HEK293T (cell line): Measurements from ENCODE around the gene TAS1R1.

ENCODE experiments used
- CTCF ChIA-PET: fragments of 350-600 bp; formaldehyde crosslinking; extraction: SDS; loops from one replicate; lab custom pipeline; 2021; ENCODE audit warnings: antibody characterized with exemption, inconsistent platforms; lab: Yijun Ruan, JAX
- POLR2A ChIA-PET: fragments of 350-600 bp; formaldehyde crosslinking; extraction: SDS; loops from one replicate; lab custom pipeline; 2020; ENCODE audit warnings: antibody characterized with exemption, inconsistent platforms; lab: Yijun Ruan, JAX
- DNase-seq: peaks from one replicate; pipeline ENCODE4 v3.0.0; 2012; ENCODE audit warnings: mixed read lengths; ENCODE audit errors: extremely low spot score
- ARNT ChIP-seq: fragments of 450-650 bp; IDR thresholded peaks from 2 replicates; pipeline ENCODE4 v1.6.1; 2017; ENCODE audit warnings: mild to moderate bottlenecking
- BHLHE40 ChIP-seq: fragments of 450-650 bp; IDR thresholded peaks from 2 replicates; pipeline ENCODE4 v1.6.1; 2016; ENCODE audit warnings: mild to moderate bottlenecking, moderate library complexity, borderline replicate concordance
- CTBP1 ChIP-seq: fragments of 450-650 bp; IDR thresholded peaks from 2 replicates; pipeline ENCODE4 v1.6.1; 2016; ENCODE audit warnings: borderline replicate concordance
- ELF4 ChIP-seq: fragments of 450-650 bp; IDR thresholded peaks from 2 replicates; pipeline ENCODE4 v1.6.1; 2017; ENCODE audit warnings: antibody characterized with exemption
- FOXA1 ChIP-seq: fragments of 450-650 bp; IDR thresholded peaks from 2 replicates; pipeline ENCODE4 v1.6.1; 2016; ENCODE audit warnings: mild to moderate bottlenecking
- FOXK2 ChIP-seq: fragments of 450-650 bp; IDR thresholded peaks from 2 replicates; pipeline ENCODE4 v1.6.1; 2016; ENCODE audit warnings: mild to moderate bottlenecking
- FOXM1 ChIP-seq: fragments of 450-650 bp; IDR thresholded peaks from 2 replicates; pipeline ENCODE4 v1.6.1; 2017; ENCODE audit warnings: mild to moderate bottlenecking, borderline replicate concordance
- HDGF ChIP-seq: fragments of 450-650 bp; IDR thresholded peaks from 2 replicates; pipeline ENCODE4 v1.6.1; 2017; ENCODE audit warnings: antibody characterized with exemption, borderline replicate concordance
- L3MBTL2 ChIP-seq: fragments of 450-650 bp; conservative IDR thresholded peaks from 2 replicates; pipeline ENCODE4 v1.6.1; 2016; ENCODE audit warnings: mild to moderate bottlenecking
- LEF1 ChIP-seq: fragments of 450-650 bp; IDR thresholded peaks from 2 replicates; pipeline ENCODE4 v1.6.1; 2017; ENCODE audit warnings: mild to moderate bottlenecking, borderline replicate concordance
- NFRKB ChIP-seq: fragments of 450-650 bp; IDR thresholded peaks from 2 replicates; pipeline ENCODE4 v1.6.1; 2016; ENCODE audit warnings: mild to moderate bottlenecking, moderate library complexity
- PKNOX1 ChIP-seq: fragments of 450-650 bp; IDR thresholded peaks from 2 replicates; pipeline ENCODE4 v1.6.1; 2016
- SP1 ChIP-seq: fragments of 450-650 bp; IDR thresholded peaks from 2 replicates; pipeline ENCODE4 v1.6.1; 2017
- SUZ12 ChIP-seq: fragments of 450-650 bp; IDR thresholded peaks from 2 replicates; pipeline ENCODE4 v1.6.1; 2016; ENCODE audit warnings: mild to moderate bottlenecking
- TARDBP ChIP-seq: fragments of 450-650 bp; IDR thresholded peaks from 2 replicates; pipeline ENCODE4 v1.6.1; 2016
- ZNF384 ChIP-seq: fragments of 450-650 bp; IDR thresholded peaks from 2 replicates; pipeline ENCODE4 v1.6.1; 2016

TAS1R1 gene

DNA sequence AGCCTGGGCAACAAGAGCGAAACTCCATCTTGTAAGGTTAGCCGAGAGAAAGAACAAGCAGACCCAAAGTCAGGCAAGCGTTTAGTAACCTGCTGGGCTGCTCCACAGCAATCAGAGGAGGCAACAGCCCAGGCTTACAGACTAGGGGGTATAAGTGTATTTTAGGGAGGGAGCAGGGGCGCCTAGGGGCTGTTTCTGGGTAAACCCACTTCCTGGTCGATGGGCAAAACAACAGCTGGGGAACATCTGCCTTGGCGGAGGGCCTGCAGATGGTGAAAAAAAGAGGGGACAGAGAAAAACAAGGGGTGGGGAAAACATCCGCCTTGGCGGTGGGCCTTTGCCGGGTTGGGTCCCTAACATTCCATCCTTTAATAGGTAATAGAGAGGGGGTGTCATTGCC is 5.2 kb downstream of the TAS1R1 start:
- no peak for DNase-seq
- ChIA-PET POLR2A (interaction anchor here (0.6 kb wide), 1 partner anchor 21 kb away, joined by 3 read pairs; no protein-coding TSS in a partner anchor), CTCF (no interaction called here)
- TF ChIP-seq ELF4 (no peak), FOXA1 (no peak), CTBP1 (no peak), LEF1 (no peak), ZNF384 (no peak), FOXM1 (no peak), SP1 (no peak), L3MBTL2 (no peak), ARNT (no peak), PKNOX1 (no peak)

- ChIA-PET POLR2A (interaction anchor here (0.9 to 1.1 kb wide), 2 partner anchors 11 to 33 kb away, joined by 3 read pairs; partner anchors contain the start of gene ZBTB48), CTCF (interaction anchor here (0.6 kb wide), 1 partner anchor 320 kb away, joined by 3 read pairs; no protein-coding TSS in a partner anchor)
- TF ChIP-seq LEF1 (no peak), ARNT (no peak), PKNOX1 (no peak), NFRKB (no peak), ELF4 (no peak), FOXA1 (no peak), BHLHE40 (no peak), FOXM1 (no peak), TARDBP (no peak), FOXK2 (no peak)
- DNase-seq: no peak
Observed at GRCh38 chr1:6569033-6569432, 13.9 kb downstream of the TAS1R1 start.

GRCh38 chr1:6570100-6570499 is 15.0 kb downstream of the TAS1R1 start:
- ChIA-PET POLR2A (interaction anchor here (0.6 to 1.1 kb wide), 3 partner anchors 10 to 81 kb away, joined by 3 read pairs; partner anchors contain the start of gene ZBTB48), CTCF (interaction anchor here (0.6 kb wide), 1 partner anchor 77 kb away, joined by 3 read pairs; no protein-coding TSS in a partner anchor)
- TF ChIP-seq PKNOX1 (no peak), NFRKB (no peak), CTBP1 (no peak), SUZ12 (no peak), TARDBP (no peak), ARNT (no peak), L3MBTL2 (no peak), BHLHE40 (no peak), ELF4 (no peak), FOXK2 (no peak), FOXA1 (no peak), FOXM1 (no peak), LEF1 (no peak), ZNF384 (no peak), HDGF (no peak), SP1 (no peak)
- no peak for DNase-seq

- ChIA-PET POLR2A (interaction anchor here (0.6 to 1.7 kb wide), 4 partner anchors 9 to 80 kb away, joined by 3 to 11 read pairs (median 3); partner anchors contain the start of genes NOL9 and ZBTB48), CTCF (interaction anchor here (1.0 kb wide), 1 partner anchor 16 kb away, joined by 3 read pairs; the partner anchor contains the start of gene TAS1R1)
- DNase-seq: no peak
- TF ChIP-seq NFRKB (no peak), L3MBTL2 (no peak), ZNF384 (no peak), SUZ12 (no peak), SP1 (no peak), BHLHE40 (no peak), FOXM1 (no peak), PKNOX1 (no peak), HDGF (no peak), FOXA1 (no peak)
Observed at GRCh38 chr1:6570987-6571386, 15.9 kb downstream of the TAS1R1 start.

DNA sequence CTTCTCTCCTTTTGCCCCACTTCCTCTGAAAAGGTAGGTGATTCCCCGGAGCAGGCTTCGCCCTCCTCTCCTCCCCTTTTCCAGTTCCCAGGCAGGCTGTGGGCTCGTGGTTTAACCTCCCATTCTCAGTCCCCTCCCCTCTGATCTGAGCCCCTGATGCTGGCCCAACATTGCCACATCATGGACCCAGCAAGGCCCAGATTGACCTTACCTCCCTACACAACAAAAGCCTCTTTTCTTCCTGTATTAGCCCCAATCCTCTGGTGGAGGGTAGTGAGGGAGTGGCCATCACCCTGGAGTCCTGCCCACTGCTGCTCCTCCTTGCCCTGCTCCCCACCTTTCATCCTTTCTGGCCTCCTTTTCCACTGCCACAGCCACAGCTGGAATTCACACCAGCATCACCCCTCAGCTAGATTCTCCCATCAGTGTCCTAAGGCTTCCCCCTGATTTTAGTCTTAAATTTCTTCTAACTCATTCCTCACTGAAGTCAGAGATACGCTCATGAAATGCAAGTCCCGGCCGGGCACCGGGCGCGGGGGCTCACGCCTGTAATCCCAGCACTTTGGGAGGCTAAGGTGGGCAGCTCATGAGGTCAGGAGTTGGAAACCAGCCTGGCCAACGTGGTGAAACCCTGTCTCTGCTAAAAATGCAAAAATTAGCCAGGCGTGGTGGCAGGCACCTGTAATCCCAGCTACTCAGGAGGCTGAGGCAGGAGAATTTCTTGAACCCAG is 17.7 kb downstream of the TAS1R1 start:
- POLR2A ChIA-PET: interaction anchor here (1.5 kb wide), 1 partner anchor 18 kb away, joined by 3 read pairs; the partner anchor contains the start of gene NOL9
- CTCF ChIA-PET: no interaction called here
- DNase-seq: no peak

More for the DNA sequence above, 17.7 kb downstream of the TAS1R1 start:
- no peak for TF ChIP-seq ZNF384
- no peak for TF ChIP-seq LEF1
- no peak for TF ChIP-seq FOXA1
- no peak for TF ChIP-seq SP1
- TF ChIP-seq ELF4: no peak
- TF ChIP-seq L3MBTL2: no peak
